ENCODE measurements around the gene AGAP2. TPM values are rescaled to one million over a fixed set of nuclear protein-coding genes. Genes with fewer than 3 reads are reported as not detected.
"Not testable (repeated sequence)": the region's sequence is repeated elsewhere in the genome, so short reads cannot be mapped to it uniquely, and the experiment has no call there.

AGAP2 gene
- total RNA-seq, 4 donors from 2014 or later: 0.55 to 1.6 (median 1.3) TPM

DNA sequence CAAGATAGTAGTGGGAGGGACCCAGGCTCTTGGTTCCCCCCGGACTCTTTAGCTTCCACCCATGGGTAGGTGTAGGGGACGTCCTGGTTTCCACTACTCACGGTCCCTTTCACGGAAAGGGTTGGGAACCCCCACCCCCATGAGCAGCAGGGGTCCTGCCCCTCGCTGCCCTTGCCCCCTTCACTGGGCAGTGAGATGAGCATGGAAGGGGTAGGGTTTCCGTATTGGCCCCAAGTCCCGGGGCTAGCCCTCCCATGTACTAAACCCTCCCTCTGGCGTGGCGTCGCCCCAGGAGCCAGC, 12.7 kb downstream of the AGAP2 start:
- WGBS, 2 donors: 8 to 18% methylated on average over 9 to 10 of the region's 10 CpGs
- peak overlapping the region; percentile 76 for H3K4me3 ChIP-seq (ENCODE audit: low read depth, poor library complexity, severe bottlenecking)
- DNase-seq (ENCODE audit: low spot score in 2 of 2): no peak
- no peak for TF ChIP-seq POLR2A (IDR thresholded peaks at IDR 0.05)
- TF ChIP-seq, protein P1, sequence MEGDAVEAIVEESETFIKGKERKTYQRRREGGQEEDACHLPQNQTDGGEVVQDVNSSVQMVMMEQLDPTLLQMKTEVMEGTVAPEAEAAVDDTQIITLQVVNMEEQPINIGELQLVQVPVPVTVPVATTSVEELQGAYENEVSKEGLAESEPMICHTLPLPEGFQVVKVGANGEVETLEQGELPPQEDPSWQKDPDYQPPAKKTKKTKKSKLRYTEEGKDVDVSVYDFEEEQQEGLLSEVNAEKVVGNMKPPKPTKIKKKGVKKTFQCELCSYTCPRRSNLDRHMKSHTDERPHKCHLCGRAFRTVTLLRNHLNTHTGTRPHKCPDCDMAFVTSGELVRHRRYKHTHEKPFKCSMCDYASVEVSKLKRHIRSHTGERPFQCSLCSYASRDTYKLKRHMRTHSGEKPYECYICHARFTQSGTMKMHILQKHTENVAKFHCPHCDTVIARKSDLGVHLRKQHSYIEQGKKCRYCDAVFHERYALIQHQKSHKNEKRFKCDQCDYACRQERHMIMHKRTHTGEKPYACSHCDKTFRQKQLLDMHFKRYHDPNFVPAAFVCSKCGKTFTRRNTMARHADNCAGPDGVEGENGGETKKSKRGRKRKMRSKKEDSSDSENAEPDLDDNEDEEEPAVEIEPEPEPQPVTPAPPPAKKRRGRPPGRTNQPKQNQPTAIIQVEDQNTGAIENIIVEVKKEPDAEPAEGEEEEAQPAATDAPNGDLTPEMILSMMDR (IDR thresholded peaks at IDR 0.05): no peak
- intact Hi-C loops (cut with DNase I; ENCODE audit: low total_unique reads): no loop called here

DNA sequence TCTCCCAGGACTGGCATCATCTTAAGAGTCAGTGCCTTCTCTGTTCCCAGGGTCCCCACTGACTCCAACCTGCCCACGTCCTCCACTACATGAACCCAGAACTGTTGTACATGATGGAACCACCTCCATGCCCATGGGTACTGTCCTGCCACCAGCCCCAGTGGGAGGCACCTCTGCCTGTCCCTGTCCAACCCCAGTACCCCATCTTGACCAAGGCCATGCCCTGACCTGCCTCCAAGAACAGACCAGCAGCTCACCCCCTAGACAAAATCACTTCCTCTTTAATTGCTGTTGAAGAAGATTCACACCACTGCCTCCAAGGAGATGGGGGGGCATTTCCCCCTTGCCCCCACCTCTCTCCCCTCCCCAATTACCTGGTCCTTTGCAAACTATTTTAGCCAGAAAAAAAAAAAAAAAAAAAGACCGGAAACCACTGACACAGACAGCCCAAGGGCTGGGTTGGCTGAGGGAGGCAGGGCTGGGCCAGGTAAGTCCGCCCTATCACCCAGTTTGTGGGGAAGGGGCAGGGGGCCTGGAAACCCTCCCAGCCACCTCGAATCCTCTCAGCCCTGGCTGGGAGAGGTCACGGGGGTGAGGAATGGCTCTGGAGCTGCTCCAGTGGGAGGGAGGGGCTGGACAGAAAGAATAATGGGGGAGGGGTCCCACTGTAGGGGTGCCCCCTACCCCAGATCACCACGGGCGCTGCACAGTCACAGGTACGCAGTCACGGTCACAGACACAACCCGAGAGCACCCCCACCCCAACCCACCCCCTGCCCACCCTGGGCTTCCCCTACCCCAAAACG, 13.4 kb downstream of the AGAP2 start:
- WGBS, 2 donors: 48 to 62% methylated on average over 11 of the region's 11 CpGs
- intact Hi-C loops (cut with DNase I; ENCODE audit: low total_unique reads): no loop called here
- peak in 1 of 2 donors; percentile 77 for DNase-seq (ENCODE audit: low spot score in 2 of 2)
- TF ChIP-seq, protein P1 (IDR thresholded peaks at IDR 0.05): no peak
- TF ChIP-seq POLR2A (IDR thresholded peaks at IDR 0.05): no peak
- H3K4me3 ChIP-seq (ENCODE audit: low read depth, poor library complexity, severe bottlenecking): no peak overlapping the region

DNA sequence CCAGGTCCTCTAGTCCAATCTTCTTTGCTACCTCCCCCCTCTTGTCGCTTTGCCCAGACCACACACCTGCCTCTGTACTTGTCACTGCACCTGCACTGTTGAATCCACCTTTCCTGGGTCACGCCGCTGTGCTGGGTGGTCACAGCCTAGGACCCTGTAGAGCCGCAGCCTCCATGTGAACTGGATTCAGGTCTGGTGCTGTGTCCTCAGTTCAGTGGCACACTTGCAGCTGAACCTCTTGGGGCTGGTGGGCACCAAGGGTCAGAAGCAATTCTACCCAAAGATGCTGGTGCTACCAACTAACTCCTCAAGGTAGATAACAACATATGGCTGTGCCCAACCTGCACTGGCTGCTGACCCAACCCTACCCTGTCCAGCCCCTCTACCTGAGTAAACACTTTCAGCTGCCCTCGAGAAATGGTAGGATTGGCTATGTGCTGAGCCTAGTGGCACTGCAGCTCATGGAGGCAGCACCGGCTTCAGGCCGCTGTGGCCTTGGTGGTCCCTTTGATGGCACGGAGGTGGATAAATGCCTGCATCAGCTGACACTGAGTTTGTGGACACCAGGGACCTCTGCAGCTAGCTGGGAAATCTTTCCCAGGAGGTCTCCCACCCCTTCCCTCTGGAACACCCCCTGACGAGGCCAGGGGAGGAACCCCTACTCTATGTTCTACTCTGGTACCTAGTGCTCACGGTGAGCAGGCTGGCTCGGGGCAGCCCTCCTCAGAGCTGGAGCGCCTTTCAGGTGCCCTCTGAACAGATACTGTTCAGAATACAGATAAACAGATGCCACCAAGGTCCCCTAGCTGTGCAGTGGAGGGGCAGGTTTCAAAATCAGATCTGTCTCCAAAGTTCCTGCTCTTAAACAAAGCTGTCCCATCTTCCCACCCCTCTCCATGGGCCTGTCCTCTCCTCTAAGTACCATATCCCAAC, 14.3 kb downstream of the AGAP2 start:
- 85 to 86% methylated on average over 12 of the region's 12 CpGs for WGBS, 2 donors
- intact Hi-C loops (cut with DNase I; ENCODE audit: low total_unique reads): no loop called here
- TF ChIP-seq, protein P1 (IDR thresholded peaks at IDR 0.05): no peak
- TF ChIP-seq POLR2A (IDR thresholded peaks at IDR 0.05): no peak
- peak in 1 of 2 donors; percentile 79 for DNase-seq (ENCODE audit: low spot score in 2 of 2)
- no peak overlapping the region for H3K4me3 ChIP-seq (ENCODE audit: low read depth, poor library complexity, severe bottlenecking)

DNA sequence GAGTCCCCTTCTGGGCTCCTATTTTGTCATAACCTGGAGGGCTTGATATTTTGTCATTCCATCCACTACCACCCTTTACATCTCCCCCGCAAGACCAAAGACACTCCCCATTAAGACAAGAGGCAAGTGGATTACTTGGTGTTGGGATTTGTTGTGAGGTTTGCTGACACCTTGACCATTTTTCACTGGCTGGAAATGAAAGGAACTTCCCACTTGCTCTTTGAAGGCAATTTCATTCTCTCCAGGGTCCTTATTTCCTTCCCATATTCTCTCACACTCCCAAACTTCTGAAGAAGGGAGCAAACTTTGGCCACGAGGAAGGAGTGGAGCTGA, 14.9 kb downstream of the AGAP2 start:
- no peak overlapping the region for H3K4me3 ChIP-seq (ENCODE audit: low read depth, poor library complexity, severe bottlenecking)
- 58 to 72% methylated on average over 2 of the region's 2 CpGs for WGBS, 2 donors
- intact Hi-C loops (cut with DNase I; ENCODE audit: low total_unique reads): no loop called here
- TF ChIP-seq, protein P1 (IDR thresholded peaks at IDR 0.05): no peak
- no peak for TF ChIP-seq POLR2A (IDR thresholded peaks at IDR 0.05)
- DNase-seq (ENCODE audit: low spot score in 2 of 2): no peak

DNA sequence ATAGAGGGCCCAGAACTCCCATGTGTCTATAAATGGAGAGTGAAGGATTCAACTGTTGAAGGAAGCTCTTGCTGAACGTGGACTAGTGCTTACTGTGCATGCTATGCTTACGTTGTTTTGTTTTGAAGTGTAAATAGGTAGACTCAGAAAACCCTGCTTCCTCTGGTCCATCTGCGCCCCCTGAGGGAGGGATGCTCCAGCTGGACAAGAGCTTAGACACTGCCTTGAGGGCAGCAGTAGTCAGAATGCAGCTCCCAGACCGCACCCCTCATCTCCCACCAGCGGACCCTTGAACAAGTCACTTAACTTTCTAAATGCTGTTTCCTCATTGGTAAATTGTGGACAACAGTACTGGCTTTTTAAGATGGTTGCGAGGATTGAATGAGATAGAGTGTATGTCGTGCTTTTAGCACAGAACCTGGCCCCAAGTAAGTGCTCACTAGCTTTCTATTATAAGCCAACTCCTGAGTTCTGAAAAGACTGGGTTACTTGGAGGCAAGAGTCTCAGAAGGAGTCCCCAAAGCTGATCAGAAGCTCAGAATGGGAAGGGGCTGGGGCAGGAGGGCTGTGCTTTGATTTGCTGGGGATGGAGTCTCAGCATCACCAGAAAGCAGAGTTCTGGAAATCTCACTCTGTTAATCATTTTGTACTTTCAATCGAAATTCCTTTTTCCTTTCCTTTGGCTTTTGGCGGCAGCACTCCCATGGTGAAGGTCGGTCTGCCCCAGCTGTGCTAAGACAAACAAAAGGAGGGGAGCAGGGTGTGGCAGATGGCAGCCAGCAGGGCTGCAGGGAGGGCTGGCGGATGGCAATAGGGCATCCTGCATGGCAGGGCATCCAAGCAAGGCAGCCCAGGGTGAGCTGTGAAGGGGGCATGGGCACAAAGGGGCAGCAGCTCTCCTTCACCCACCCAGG, 15.6 kb downstream of the AGAP2 start:
- TF ChIP-seq, protein P1 (IDR thresholded peaks at IDR 0.05): no peak
- TF ChIP-seq POLR2A (IDR thresholded peaks at IDR 0.05): no peak
- intact Hi-C loops (cut with DNase I; ENCODE audit: low total_unique reads): no loop called here
- DNase-seq (ENCODE audit: low spot score in 2 of 2): peak in 1 of 2 donors; percentile 68
- WGBS, 2 donors: 60 to 61% methylated on average over 11 of the region's 11 CpGs
- no peak overlapping the region for H3K4me3 ChIP-seq (ENCODE audit: low read depth, poor library complexity, severe bottlenecking)

DNA sequence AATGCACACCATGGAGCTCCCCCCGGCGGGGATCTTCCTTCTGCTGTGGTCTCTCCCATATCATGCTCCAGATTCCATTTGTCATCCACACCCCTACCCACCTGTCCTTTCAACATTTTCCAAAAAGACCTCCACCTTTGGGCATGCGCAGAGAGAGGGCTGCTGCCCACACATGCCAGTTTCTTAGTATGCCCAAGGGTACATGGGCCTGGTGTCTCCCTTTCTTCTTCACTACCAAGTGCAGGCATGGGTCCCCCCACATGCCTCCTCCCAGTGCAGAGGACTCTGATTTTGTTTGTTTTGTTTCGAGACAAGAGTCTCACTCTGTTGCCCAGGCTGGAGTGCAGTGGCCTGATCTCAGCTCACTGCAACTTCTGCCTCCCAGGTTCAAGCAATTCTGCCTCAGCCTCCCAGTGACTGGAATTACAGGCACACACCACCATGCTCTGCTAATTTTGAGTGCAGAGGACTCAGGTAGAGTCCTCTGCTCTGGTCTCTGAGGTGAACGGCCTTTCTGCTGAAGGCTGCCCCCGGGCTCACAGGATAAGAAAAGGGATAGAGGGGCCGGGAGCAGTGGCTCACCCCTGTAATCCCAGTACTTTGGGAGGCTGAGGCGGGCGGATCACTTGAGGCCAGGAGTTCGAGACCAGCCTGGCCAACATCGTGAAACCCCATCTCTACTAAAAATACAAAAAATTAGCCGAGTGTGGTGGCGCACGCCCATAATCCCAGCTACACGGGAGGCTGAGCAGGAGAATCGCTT, 16.5 kb downstream of the AGAP2 start:
- DNase-seq (ENCODE audit: low spot score in 2 of 2): peak in 1 of 2 donors; percentile 75
- intact Hi-C loops (cut with DNase I; ENCODE audit: low total_unique reads); H3K4me3 ChIP-seq (ENCODE audit: low read depth, poor library complexity, severe bottlenecking): not testable (repeated sequence)
- 93 to 96% methylated on average over 16 of the region's 16 CpGs for WGBS, 2 donors
